ENCODE results near the gene AGPAT3. TPM values are rescaled to one million over a fixed set of nuclear protein-coding genes. Genes with fewer than 3 reads are reported as not detected.

Gene AGPAT3
- total and polyA plus RNA-seq, 7 donors = 14.4 to 48.5 (median 20.3) TPM

DNA sequence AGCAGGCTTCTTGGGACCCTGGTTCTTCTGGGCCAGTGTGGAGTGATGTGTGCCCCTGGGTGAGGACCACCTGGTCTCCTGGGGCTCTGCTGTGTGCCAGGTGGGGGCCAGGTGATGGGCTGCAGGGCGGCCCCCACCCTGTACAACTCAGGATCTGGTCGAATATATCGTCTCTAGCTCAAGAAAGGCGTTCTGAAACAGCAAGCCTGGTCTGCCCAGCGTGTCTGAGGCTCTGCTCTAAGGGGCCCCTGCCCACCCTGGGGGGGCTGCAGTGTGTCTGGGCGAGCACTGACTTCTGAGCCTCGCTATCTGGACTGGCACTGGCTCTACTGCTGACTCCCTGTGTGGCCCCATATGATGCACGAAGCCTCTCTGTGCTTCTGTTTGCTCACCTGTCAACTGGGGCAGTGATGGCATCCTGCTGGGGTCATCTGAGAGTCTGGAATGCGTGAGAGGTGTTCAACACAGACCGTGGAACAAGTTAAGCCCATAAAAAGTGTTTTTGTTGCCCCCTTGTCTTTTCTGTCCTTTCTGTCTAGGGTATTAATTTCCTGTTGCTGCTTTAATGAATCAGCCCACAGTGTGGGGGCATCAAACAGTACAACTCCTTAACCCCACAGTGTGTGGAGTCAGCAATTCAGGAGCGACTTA is 91.1 kb downstream of the AGPAT3 start:
- Histone ChIP-seq H3K36me3 (peaks cover 0 to 18% (median 10%) of the 10 kb centered on the region in 4 donors), H3K4me3 (no peak overlapping the region), H3K9me3 (no peaks in the 10 kb centered on the region), H3K27me3 (no peaks in the 10 kb centered on the region), H3K27ac (no peak overlapping the region), H3K4me1 (peaks cover 0 to 25% (median 9%) of the 10 kb centered on the region in 4 donors)
- intact Hi-C loops (cut with DNase I) = no loop called here
- DNase-seq = no peak
- WGBS, 2 donors = 85 to 87% methylated on average over 11 of the region's 11 CpGs
- TF ChIP-seq POLR2AphosphoS5 (IDR thresholded peaks at IDR 0.05) = no peak
- no peak for TF ChIP-seq POLR2A (IDR thresholded peaks at IDR 0.05)
- TF ChIP-seq CTCF (IDR thresholded peaks at IDR 0.05) = no peak
- TF ChIP-seq EP300 (IDR thresholded peaks at IDR 0.05) = no peak

- no peak for DNase-seq
- no peak overlapping the region for H3K27ac ChIP-seq
- H3K27me3 ChIP-seq = no peaks in the 10 kb centered on the region
- TF ChIP-seq CTCF (IDR thresholded peaks at IDR 0.05) (no peak), POLR2AphosphoS5 (IDR thresholded peaks at IDR 0.05) (no peak), EP300 (IDR thresholded peaks at IDR 0.05) (no peak), POLR2A (IDR thresholded peaks at IDR 0.05) (no peak)
- no peaks in the 10 kb centered on the region for H3K9me3 ChIP-seq
- no peak overlapping the region for H3K4me3 ChIP-seq
- WGBS, 2 donors = 82 to 84% methylated on average over 6 of the region's 6 CpGs
- H3K4me1 ChIP-seq = peaks cover 0 to 25% (median 9%) of the 10 kb centered on the region in 4 donors
- peaks cover 0 to 23% (median 10%) of the 10 kb centered on the region in 4 donors for H3K36me3 ChIP-seq
- intact Hi-C loops (cut with DNase I) = no loop called here
Measured at GRCh38 chr21:43956670-43957035, 91.6 kb downstream of the AGPAT3 start.

GRCh38 chr21:43957128-43957571 is 92.1 kb downstream of the AGPAT3 start:
- intact Hi-C loops (cut with DNase I) = no loop called here
- H3K4me3 ChIP-seq = no peak overlapping the region
- no peak overlapping the region for H3K27ac ChIP-seq
- H3K36me3 ChIP-seq = peaks cover 0 to 23% (median 10%) of the 10 kb centered on the region in 4 donors
- TF ChIP-seq EP300 (IDR thresholded peaks at IDR 0.05) (no peak), POLR2AphosphoS5 (IDR thresholded peaks at IDR 0.05) (no peak), POLR2A (IDR thresholded peaks at IDR 0.05) (no peak), CTCF (IDR thresholded peaks at IDR 0.05) (no peak)
- no peaks in the 10 kb centered on the region for H3K27me3 ChIP-seq
- H3K9me3 ChIP-seq = no peaks in the 10 kb centered on the region
- peaks cover 0 to 25% (median 9%) of the 10 kb centered on the region in 4 donors for H3K4me1 ChIP-seq
- no peak for DNase-seq
- WGBS, 2 donors = 72 to 91% methylated on average over 17 of the region's 17 CpGs

GRCh38 chr21:43957611-43958362 is 92.8 kb downstream of the AGPAT3 start:
- intact Hi-C loops (cut with DNase I) = no loop called here
- H3K27me3 ChIP-seq = no peaks in the 10 kb centered on the region
- TF ChIP-seq EP300 (IDR thresholded peaks at IDR 0.05) (no peak), POLR2AphosphoS5 (IDR thresholded peaks at IDR 0.05) (no peak), CTCF (IDR thresholded peaks at IDR 0.05) (no peak), POLR2A (IDR thresholded peaks at IDR 0.05) (no peak)
- no peak overlapping the region for H3K27ac ChIP-seq
- no peak overlapping the region for H3K4me3 ChIP-seq
- 66 to 88% methylated on average over 22 of the region's 22 CpGs for WGBS, 2 donors
- no peaks in the 10 kb centered on the region for H3K9me3 ChIP-seq
- H3K4me1 ChIP-seq = peaks cover 0 to 23% (median 9%) of the 10 kb centered on the region in 4 donors
- DNase-seq = no peak
- H3K36me3 ChIP-seq = peaks cover 0 to 23% (median 10%) of the 10 kb centered on the region in 4 donors
